NCI-H2196 (cell line): ENCODE results near the gene ASB15.

ENCODE experiments used
- DNase-seq: peaks from one replicate; lab custom pipeline; 2025; ENCODE audit not compliant: unreplicated experiment; lab: John Stamatoyannopoulos, UW

Gene ASB15

DNA sequence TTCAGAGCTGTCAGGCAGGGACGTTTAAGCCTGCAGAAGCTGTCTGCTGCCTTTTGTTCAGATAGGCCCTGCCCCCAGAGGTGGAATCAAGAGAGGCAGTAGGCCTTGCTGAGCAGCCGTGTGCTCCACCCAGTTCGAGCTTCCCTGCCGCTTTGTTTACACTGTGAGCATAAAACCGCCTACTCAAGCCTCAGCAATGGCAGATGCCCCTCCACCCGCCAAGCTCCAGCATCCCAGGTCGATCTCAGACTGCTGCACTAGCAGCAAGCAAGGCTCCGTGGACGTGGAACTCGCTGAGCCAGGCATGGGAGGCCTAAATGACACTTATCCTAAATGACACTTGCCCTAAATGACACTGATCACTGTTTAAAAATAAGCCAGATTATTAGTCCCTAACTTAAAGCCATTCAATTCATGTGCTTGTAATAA lies 6.8 kb upstream of the ASB15 start:
- DNase-seq, result no peak

DNA sequence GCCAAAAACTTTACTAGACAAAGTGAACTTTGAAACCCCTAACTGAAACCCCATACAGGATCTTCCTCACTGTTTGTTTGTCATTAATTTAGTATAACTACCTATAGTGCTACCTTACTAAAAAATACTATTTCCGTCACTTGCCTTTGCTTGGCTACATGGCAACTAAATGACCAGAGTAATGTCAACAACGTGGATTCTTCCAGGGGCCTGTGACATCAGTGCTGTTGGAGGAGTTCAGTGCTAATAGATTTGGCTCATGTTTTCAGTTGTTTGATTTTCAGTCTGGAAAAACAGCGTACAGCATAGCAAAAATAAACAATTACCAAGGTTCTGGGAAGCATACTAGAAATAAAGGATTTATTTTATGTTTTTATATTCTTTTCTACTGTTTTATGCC lies 3.0 kb upstream of the ASB15 start:
- DNase-seq, result no peak

DNA sequence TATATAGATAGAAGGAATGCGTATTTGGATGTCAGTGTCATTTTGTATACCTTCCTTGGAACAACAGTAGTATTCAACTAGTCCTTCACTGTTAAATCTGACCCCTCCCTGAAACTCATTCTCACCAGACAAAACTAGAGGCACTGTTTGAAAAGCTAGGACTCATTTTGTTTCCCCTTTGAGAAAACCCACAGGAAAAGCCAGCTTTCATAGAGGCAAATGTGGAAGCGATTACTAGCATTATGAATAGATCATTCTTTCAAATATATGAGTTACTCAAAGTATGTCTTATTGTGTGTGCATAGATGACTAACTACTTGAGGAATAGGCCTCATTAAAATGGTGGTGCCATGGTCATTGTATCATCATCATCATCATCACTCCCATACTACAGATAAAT lies 1.9 kb upstream of the ASB15 start:
- no peak for DNase-seq

DNA sequence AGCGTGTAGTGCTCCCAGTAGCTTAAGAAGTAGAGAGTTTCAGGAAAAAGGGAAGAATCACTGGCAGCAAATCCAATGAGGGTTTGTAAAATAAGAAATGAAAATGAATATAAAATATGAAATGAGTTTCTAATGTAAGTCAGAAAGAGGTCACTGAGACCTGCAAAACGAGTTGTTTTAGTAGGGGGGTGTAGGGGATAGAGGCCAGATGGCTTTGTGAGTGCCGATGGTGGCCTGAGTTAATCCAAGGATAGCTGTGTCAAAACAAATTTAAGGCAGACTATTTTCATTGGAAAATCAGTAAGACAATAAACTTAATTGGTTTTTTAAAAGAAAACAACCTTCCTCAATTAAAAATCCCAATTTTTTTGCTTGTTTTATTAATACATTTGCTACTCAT lies 745 bp upstream of the ASB15 start:
- DNase-seq, result no peak

DNA sequence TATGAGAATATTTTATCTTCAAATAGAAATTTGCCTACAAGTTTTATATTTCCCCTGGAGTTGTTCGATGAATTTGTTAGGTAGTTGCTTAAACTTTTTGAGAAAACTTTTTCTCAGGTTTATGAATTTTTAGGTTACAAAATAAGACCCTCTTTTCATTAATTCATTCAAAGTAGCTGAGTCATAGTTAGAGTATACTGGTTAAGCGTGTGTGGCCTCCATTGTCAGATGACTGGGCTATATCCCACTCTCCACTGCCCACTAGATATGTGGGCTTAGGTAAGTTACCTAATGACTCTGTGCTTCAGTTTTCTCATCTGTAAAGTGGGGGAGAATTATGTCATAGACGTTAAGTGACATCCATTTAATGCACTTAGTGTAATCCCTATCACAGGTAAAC lies 1.0 kb downstream of the ASB15 start:
- no peak for DNase-seq

DNA sequence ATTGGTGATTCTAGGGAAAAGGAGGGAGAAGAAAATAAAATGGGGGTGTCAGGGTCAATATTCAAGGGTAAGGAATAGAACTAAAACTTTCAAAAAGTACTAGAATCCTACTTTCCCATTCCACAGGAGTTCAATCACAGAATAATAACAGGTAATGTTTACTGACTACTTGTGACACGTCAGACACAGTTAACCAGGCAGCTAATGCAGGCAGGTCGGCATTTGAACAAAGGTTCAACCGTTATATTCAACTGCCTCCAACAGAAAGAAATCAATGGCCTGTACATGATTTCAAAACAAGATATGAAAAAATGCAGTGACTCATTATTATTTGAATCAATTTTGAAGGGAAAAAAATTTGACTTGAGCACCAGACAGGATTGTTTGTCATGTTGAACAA lies 3.1 kb downstream of the ASB15 start:
- DNase-seq, result no peak

DNA sequence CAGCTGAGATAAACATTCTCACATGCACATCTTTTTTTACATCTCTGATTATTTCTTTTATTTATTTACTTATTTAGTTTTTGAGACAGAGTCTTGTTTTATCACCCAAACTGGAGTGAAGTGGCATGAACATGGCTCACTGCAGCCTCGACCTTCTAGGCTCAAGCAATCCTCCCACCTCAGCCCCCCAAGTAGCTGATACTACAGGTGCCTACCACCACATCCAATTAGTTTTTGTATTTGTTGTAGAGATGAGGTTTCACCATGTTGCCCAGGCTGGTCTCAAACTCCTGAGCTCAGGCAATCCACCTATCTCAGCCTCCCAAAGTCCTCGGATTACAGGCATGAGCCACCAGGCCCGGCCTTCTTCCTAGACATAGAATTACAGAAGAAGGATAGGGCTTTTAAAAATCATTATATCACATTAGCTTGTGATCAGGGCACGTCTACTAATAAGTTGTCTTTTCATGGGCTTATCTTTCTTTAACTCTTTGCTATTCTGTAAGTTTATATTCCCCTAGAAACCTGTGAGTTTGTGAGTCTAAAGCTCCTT lies 5.9 kb downstream of the ASB15 start:
- DNase-seq, result no peak

DNA sequence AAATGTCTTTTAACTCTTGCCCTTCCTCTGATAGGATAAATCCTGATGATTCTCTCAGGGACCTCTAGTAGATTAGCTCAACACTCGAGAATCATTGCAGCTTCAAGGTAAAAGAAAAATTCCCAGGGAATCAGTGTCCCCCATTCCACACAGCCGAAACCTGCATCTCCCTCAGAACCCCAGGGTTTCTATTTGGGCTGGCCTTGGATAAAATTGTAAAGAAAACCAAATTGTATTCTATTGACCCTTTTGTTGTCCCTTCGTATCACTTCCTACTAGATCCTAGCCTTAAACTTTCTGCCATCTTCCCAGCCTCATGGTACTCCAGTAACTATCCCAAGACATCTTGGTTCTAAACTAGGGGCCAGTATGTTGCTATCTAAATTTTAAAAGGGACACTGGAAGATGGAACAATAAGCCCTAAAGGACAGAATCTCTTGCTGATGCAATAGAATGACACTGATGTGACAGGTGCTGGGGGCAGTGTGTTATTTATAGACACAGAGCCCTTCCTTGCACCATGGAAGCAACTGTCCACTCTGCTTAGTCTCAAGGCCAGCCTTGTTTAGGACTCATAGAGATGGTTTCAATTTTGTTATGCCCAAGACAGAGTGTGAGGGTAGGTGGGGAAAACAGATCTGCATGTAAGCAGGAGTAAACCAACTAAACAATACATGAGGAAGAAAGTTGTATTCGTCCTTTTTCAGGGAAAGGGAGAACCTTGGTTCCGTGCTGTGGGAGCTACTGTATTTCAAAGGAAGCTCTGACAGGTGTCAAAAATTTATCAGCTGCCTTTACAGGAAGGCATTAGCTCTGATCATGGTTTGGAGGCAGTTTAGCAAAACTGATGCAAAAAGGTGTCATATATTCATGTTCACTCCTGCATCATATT lies 7.6 kb downstream of the ASB15 start:
- DNase-seq, result no peak

DNA sequence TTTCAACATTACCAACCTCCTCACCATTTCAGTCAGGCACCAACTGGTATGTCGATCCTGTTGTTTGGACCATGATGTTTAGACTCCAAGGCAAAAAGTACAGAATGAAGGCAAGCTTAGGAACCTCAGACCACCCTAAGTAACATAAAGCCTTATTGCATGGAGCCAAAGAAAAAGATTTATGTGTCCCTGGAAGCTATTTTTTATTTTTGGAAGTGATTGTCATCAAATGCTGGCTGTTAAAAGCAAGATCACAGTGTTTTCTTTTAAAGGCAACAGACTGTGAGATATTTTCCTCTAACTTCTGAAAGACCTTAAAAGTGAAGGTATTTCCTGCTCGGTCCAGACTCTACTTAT lies 8.2 kb downstream of the ASB15 start:
- DNase-seq, result no peak

DNA sequence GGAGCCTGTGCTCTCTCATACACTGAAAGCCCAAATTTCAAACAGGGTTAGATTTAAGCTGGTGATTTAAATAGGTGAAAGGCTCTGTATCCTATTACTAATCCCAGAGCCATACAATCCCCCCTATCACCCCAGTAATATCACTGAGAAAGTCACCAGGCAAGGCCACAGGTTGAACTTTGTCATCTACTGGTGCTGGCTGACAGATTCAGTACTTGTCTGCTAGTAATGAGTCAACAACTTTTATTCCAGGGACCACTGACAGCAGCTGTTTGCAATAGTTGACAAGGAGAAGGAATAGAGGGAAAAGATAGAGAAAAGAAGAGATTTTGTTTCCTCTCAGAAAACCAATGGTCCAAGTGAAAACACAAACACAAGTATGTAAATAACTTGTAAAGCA lies 10.4 kb downstream of the ASB15 start:
- DNase-seq, result no peak

DNA sequence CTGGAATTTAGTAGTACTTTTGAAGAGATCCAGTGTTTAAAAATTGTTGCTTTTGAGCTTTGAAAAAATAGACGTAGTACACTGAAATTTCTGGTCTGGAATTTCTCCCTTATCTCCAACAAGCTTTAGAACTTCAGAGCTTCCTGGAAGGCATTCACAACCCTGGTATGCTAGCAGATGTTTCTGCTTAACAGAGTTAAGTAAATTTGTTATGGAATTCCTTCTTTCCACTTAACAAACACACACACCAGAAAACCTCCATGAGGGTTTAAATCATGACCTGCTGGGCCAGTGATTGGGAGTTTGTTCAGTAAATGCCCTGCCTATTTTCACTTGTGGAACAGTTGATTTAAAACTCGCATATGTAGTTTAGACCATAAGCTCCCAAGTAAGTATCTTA lies 13.7 kb downstream of the ASB15 start:
- no peak for DNase-seq

DNA sequence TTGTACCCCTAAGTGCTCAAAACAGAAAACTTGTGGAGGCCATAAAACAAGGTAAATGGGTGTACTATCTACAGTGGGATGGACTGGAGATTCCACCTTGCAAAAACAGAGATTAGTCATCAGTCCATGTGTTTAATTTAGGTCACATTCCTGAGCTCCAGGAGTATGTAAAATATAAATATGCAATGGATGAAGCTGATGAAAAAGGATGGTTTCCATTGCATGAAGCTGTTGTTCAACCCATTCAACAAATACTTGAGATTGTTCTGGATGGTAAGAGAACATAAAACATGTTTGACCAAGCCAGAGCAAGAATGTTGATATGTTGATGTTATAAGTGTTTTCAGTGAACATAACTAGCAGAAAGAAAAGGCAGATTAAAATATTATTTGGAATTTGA lies 14.6 kb downstream of the ASB15 start:
- DNase-seq, result no peak

DNA sequence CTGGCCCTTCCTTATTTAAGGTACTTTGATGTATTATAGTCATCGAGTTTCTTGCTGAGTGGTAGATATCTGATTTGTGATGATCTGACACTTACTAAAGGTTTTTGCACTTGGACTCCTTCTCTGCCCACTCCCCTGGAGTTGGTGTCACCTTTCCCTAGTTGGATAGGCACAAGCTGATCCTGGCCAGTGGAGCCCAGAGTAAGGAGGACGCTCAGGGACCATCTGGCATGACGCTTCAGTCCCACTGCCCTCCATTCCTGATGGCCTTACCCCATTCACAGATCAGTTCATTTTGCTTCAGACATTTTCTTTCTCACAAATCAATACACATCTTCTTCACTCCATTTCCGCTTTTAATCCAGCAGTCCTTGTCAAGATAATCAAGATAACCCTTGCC lies 20.1 kb downstream of the ASB15 start:
- no peak for DNase-seq

DNA sequence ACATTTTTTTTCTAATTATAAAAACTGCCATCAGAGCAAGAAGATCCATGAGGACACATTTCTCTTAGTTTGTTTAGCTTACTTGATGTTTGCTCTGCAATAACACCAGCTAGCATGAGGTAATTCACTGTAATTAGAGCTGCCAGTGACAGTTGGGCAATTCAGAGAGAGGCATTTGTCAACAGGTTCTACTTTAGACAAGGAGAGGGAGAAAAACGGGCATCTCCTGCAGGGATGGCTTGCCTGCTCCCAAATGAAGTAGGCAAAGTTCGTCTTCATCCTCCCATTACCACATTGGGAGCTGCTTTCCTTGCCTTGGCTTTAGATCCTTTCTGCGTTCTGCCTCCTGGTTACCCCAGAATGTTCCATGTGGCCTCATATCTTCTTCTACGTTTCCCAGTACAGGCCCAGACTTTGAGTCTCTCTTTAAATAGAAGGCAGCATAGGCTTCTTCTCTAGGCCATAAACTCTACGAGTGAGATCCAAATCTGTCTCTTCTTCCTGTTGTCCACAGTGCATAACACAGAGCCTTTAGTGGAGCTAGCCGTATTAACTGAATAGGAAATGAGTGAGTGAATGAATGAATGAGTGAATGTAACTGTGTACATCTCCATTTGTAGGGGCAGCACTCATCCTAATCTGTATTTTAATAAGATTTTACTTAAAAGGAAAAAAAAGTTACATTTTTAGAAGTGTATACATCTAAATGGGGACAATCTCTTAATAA lies 21.2 kb downstream of the ASB15 start:
- peak; percentile 65 for DNase-seq

DNA sequence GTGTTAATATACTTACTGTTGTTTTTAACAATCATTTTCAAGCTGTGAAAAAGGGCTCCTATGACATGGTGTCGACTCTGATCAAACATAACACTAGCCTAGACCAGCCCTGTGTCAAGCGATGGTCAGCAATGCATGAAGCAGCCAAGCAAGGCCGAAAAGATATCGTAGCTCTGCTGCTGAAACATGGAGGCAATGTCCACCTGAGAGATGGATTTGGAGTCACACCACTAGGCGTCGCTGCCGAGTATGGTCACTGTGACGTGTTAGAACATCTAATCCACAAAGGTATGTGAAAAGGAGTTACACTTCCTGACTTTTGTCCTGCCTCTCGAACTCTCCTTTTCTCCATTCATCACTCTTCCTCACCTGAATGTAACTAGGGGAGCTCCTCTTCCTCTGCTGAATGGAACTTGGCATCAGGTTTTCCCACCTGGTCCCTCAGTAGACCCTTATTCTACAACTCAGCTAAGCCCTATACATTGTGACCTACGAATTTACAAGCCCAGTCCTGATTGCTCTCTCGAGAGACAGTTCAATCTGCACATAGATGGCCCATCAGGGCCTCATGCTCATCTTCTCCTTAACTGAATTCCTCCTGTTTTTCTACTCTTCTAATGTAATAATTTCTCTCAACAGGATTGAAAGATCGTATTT lies 23.0 kb downstream of the ASB15 start:
- DNase-seq, result no peak

DNA sequence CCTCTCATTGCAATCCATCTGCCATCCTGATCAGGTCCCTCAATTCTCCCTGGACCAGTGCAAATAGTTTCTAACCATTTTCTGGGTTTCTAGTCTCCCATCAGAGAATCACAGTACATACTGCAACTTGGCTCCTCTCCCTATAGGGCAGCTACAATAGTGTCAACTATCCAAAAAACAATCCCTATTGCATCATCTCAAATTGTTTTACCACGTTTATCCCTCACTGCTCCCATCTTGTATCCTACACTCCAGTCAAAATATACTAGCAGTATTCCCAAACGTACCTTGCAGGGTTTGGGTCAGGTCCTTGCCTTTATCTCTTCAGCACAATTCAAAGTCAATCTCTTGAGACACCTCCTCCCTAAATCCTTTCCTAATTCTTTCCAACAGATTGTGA lies 23.6 kb downstream of the ASB15 start:
- DNase-seq, result no peak

DNA sequence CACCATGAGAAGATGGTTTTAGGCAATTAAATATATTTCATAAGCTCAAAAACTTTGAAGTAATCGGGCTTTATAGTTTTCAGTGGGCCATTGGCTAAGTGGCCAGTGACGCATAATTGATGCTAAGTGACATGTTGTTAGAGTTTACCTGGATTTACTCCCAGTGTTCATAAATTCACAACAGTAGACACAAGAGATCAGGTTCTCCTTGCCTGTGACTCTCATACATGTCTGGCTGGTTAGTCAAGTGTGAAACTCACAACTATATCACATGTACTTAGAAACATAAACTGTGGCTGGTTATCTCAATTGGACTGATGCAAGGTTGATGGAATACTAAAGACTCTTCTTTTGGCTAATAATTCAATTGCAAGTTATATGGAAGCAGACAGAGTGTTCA lies 26.2 kb downstream of the ASB15 start:
- DNase-seq, result no peak

DNA sequence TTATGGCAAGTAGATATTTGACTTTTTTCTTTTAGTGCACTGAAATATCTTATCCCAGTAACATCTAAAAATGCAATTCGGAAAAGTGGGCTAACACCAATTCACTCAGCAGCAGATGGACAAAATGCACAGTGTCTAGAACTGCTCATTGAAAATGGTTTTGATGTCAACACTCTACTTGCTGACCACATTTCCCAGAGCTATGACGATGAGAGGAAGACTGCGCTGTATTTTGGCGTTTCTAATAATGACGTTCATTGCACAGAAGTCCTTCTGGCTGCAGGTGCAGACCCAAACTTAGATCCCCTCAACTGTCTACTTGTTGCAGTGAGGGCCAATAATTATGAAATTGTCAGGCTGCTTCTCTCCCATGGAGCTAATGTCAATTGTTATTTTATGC lies 27.2 kb downstream of the ASB15 start:
- DNase-seq, result no peak

DNA sequence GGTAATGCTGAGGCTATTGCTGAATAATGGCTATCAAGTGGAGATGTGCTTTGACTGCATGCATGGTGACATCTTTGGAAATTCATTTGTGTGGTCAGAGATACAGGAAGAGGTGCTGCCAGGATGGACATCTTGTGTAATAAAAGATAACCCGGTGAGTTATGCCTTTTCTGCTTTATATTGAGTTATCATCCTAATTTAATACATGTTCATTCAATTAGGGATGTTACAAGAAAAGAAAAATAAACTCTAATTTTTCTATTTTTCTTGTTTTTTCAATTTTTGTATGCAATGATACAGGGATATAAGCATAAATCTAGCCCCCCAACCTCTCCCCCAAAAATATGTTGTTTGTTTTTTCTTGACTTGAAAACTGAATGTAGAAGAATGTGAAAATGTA lies 27.7 kb downstream of the ASB15 start:
- no peak for DNase-seq

DNA sequence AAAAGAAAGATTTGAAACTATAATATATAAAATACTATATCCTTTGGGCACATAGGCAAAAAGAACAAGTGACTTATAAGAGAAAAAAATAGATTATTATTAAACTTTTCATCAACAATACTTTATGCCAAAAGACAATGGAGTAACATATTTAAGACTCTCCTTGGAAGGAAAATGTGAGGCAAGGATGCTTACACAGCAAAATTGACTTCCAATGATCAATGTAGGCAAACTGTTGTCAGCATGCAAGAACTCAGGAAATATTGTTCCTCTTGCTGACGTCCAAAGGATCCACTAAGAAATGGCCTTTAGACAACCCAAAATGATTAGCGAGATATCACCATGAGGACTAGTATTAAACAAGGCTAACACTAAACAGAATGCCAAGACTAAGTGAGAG lies 31.2 kb downstream of the ASB15 start:
- DNase-seq, result no peak

DNA sequence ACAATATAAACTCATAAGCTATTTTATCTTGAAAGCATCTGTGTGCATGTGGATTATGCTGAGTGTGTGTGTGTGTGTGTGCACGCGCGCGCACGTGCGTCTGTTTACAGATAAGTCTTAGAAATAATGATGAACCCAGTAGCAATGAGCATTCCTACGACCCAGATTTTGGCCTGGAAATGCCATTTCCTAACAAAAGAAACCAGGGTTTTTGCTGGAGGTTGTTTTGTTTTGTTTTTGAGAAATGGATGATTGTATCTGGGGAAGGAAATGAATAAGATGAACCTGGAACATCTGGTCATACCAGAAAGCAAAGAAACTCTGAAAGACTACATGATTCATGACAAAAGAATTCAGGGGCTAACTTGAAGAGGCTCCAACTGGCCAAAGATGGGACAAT lies 31.9 kb downstream of the ASB15 start:
- DNase-seq, result no peak
